PC-3 (cell line): ENCODE results near the gene DGKH.

Experiments
- EZH2 ChIP-seq: fragments of 300-600 bp; sonication (generic); IDR thresholded peaks from one replicate; pipeline ENCODE4 v1.6.1; 2017; ENCODE audit warnings: antibody characterized with exemption, mild to moderate bottlenecking, low read length; ENCODE audit not compliant: unreplicated experiment
- EZH2phosphoT487 ChIP-seq: fragments of 300-600 bp; sonication (generic); IDR thresholded peaks from 2 replicates; pipeline ENCODE4 v1.6.1; 2018; ENCODE audit warnings: mild to moderate bottlenecking, antibody characterized with exemption, low read length, borderline replicate concordance
- TF ChIP-seq, protein P1 (sequence below): fragments of 300-600 bp; sonication (generic); conservative IDR thresholded peaks from 2 replicates; pipeline ENCODE4 v1.5.1; 2017; ENCODE audit warnings: antibody characterized with exemption, low read depth, mild to moderate bottlenecking, low read length

DNA sequence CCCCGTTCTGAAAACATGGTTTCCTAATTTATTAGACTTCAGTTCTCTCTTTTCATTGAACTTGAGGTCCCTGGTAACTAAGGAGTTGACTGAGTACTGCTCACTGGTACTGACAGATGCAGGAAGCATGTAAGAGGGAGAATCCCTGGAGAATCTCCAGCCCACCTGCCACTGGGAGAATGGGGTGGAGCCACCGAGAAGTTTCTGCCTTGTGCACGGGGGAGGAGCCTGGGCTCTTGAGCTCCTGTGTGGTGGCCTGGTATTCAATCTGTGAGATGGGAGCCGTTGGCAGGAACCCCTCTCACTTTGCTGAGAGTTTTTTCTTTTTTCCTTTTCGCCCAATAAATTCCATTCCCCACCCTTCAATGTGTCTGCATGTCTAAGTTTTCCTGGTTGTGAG lies 210.3 kb downstream of the DGKH start:
- TF ChIP-seq, protein P1, sequence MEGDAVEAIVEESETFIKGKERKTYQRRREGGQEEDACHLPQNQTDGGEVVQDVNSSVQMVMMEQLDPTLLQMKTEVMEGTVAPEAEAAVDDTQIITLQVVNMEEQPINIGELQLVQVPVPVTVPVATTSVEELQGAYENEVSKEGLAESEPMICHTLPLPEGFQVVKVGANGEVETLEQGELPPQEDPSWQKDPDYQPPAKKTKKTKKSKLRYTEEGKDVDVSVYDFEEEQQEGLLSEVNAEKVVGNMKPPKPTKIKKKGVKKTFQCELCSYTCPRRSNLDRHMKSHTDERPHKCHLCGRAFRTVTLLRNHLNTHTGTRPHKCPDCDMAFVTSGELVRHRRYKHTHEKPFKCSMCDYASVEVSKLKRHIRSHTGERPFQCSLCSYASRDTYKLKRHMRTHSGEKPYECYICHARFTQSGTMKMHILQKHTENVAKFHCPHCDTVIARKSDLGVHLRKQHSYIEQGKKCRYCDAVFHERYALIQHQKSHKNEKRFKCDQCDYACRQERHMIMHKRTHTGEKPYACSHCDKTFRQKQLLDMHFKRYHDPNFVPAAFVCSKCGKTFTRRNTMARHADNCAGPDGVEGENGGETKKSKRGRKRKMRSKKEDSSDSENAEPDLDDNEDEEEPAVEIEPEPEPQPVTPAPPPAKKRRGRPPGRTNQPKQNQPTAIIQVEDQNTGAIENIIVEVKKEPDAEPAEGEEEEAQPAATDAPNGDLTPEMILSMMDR = no peak
- TF ChIP-seq EZH2phosphoT487 (no peak), EZH2 (no peak)
